Measurements from ENCODE around the gene LNPEP. TPM values are rescaled to one million over a fixed set of nuclear protein-coding genes. Genes with fewer than 3 reads are reported as not detected.
A peak's percentile ranks its signal among the peaks of the same experiment; 100 is the strongest.

Gene LNPEP
- total RNA-seq, 6 experiments from 2014 or later = 20.2 to 23.9 (median 22.6) TPM

DNA sequence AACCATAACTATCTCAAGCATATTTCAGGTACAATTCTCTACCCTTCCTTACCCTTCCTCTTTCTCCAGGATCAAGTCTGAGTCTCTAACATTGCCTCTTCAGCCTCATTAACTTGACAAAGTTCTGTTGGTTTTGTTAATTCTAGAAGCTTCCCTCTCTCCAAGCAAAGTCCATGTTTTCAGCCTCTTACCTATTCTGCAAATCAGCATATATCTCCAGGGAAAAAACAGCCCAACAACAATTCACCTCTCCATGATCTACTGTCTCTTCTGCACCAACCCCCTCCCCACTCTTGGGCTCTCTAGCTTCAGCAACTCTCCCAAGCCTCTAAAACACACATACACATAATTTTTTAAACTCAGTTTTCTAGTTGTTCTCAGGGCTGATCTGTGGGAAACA lies 134.4 kb downstream of the LNPEP start:
- Mint-ChIP-seq H3K9me3 (no peaks in the 10 kb centered on the region), H3K27me3 (ENCODE audit: insufficient read depth) (peaks cover 17% of the 10 kb centered on the region), H3K4me3 (no peak overlapping the region), H3K4me1 (ENCODE audit: low read depth) (peaks cover 16% of the 10 kb centered on the region), H3K36me3 (ENCODE audit: low read depth) (no peaks in the 10 kb centered on the region), H3K27ac (no peak overlapping the region)
- DNase-seq = no peak
- TF ChIP-seq, protein P1, sequence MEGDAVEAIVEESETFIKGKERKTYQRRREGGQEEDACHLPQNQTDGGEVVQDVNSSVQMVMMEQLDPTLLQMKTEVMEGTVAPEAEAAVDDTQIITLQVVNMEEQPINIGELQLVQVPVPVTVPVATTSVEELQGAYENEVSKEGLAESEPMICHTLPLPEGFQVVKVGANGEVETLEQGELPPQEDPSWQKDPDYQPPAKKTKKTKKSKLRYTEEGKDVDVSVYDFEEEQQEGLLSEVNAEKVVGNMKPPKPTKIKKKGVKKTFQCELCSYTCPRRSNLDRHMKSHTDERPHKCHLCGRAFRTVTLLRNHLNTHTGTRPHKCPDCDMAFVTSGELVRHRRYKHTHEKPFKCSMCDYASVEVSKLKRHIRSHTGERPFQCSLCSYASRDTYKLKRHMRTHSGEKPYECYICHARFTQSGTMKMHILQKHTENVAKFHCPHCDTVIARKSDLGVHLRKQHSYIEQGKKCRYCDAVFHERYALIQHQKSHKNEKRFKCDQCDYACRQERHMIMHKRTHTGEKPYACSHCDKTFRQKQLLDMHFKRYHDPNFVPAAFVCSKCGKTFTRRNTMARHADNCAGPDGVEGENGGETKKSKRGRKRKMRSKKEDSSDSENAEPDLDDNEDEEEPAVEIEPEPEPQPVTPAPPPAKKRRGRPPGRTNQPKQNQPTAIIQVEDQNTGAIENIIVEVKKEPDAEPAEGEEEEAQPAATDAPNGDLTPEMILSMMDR (IDR thresholded peaks at IDR 0.05) = no peak

GRCh38 chr5:97071101-97071500 lies 135.2 kb downstream of the LNPEP start:
- Mint-ChIP-seq H3K27ac (no peak overlapping the region), H3K36me3 (ENCODE audit: low read depth) (no peaks in the 10 kb centered on the region), H3K27me3 (ENCODE audit: insufficient read depth) (peaks cover 15% of the 10 kb centered on the region), H3K9me3 (no peaks in the 10 kb centered on the region), H3K4me1 (ENCODE audit: low read depth) (peaks cover 16% of the 10 kb centered on the region), H3K4me3 (no peak overlapping the region)
- TF ChIP-seq, protein P1 (IDR thresholded peaks at IDR 0.05) = no peak
- peak; percentile 79 for DNase-seq

DNA sequence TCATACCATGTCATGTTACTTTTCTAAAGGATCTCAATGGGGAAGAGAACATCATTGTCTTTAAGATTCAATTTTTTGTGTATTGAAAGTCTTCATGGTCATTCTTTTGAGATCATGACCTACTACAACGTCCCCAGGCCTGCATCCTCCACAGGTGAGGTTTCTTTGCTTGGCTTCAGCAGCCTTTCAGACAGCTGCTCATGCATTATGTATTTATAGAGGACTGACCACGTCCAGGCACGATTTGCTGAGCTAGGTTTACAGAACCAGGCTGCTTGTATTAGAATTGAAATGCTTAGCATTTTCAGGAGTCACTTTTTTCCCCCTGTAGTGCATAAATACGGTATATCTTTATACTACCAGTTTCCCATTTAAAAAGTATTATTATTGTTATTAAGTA lies 136.1 kb downstream of the LNPEP start:
- no peak overlapping the region for H3K27ac Mint-ChIP-seq
- TF ChIP-seq, protein P1 (IDR thresholded peaks at IDR 0.05) = no peak
- DNase-seq = no peak
- H3K36me3 Mint-ChIP-seq (ENCODE audit: low read depth) = no peaks in the 10 kb centered on the region
- H3K4me1 Mint-ChIP-seq (ENCODE audit: low read depth) = peaks cover 16% of the 10 kb centered on the region
- H3K9me3 Mint-ChIP-seq = no peaks in the 10 kb centered on the region
- H3K4me3 Mint-ChIP-seq = no peak overlapping the region
- peaks cover 15% of the 10 kb centered on the region for H3K27me3 Mint-ChIP-seq (ENCODE audit: insufficient read depth)

- TF ChIP-seq, protein P1 (IDR thresholded peaks at IDR 0.05) = no peak
- H3K36me3 Mint-ChIP-seq (ENCODE audit: low read depth) = no peaks in the 10 kb centered on the region
- H3K9me3 Mint-ChIP-seq = no peaks in the 10 kb centered on the region
- H3K4me1 Mint-ChIP-seq (ENCODE audit: low read depth) = peaks cover 16% of the 10 kb centered on the region
- peaks cover 9% of the 10 kb centered on the region for H3K27me3 Mint-ChIP-seq (ENCODE audit: insufficient read depth)
- DNase-seq = no peak
- H3K27ac Mint-ChIP-seq = no peak overlapping the region
- H3K4me3 Mint-ChIP-seq = no peak overlapping the region
These were observed 136.8 kb downstream of the LNPEP start for GRCh38 chr5:97072696-97073095.

GRCh38 chr5:97073420-97073819 lies 137.5 kb downstream of the LNPEP start:
- no peaks in the 10 kb centered on the region for H3K9me3 Mint-ChIP-seq
- peaks cover 3% of the 10 kb centered on the region for H3K27me3 Mint-ChIP-seq (ENCODE audit: insufficient read depth)
- TF ChIP-seq, protein P1 (IDR thresholded peaks at IDR 0.05) = no peak
- H3K4me1 Mint-ChIP-seq (ENCODE audit: low read depth) = peaks cover 16% of the 10 kb centered on the region
- H3K4me3 Mint-ChIP-seq = no peak overlapping the region
- DNase-seq = no peak
- H3K36me3 Mint-ChIP-seq (ENCODE audit: low read depth) = no peaks in the 10 kb centered on the region
- no peak overlapping the region for H3K27ac Mint-ChIP-seq

Data from HFFc6 (cell line).